K562 (cell line): ENCODE data around the gene SMAD3. TPM values are rescaled to one million over a fixed set of nuclear protein-coding genes. Genes with fewer than 3 reads are reported as not detected.

Experiments
- BCL6 ChIP-seq: fragments of 250-450 bp; sonication (Bioruptor Pico); IDR thresholded peaks from 2 replicates; pipeline ENCODE4 v1.4.0; 2020
- C11orf30 ChIP-seq: fragments of 450-650 bp; IDR thresholded peaks from 2 replicates; pipeline ENCODE4 v1.6.1; 2016; ENCODE audit warnings: low read depth, mild to moderate bottlenecking
- CBFA2T2 ChIP-seq: fragments of 450-650 bp; conservative IDR thresholded peaks from 2 replicates; pipeline ENCODE4 v1.6.1; 2017; ENCODE audit warnings: mild to moderate bottlenecking
- CTBP1 ChIP-seq: fragments of 450-650 bp; IDR thresholded peaks from 2 replicates; pipeline ENCODE4 v1.6.1; 2016; ENCODE audit warnings: borderline replicate concordance
- DMBX1 ChIP-seq: fragments of 250-450 bp; sonication (Bioruptor Pico); IDR thresholded peaks from 2 replicates; pipeline ENCODE4 v1.8.0; 2022; ENCODE audit warnings: inconsistent platforms, mild to moderate bottlenecking, moderate library complexity, borderline replicate concordance
- ILK ChIP-seq: fragments of 450-650 bp; IDR thresholded peaks from 2 replicates; pipeline ENCODE4 v1.6.1; 2016; ENCODE audit warnings: missing genetic modification characterization, low read depth, mild to moderate bottlenecking, missing compliant biosample characterization, moderate library complexity, borderline replicate concordance
- NCOA2 ChIP-seq, 2 experiments: fragments of 450-650 bp; IDR thresholded peaks; 2 replicates each; pipeline ENCODE4 v1.6.1; 2018; ENCODE audit warnings: mild to moderate bottlenecking in 2 of 2, moderate library complexity in 1 of 2; ENCODE audit not compliant: partially characterized antibody in 2 of 2
- PHF8 ChIP-seq: fragments of 200-600 bp; sonication (generic); IDR thresholded peaks from 2 replicates; pipeline ENCODE4 v1.6.1; 2012; ENCODE audit warnings: mixed run types, mild to moderate bottlenecking, inconsistent platforms, low read length, moderate library complexity, borderline replicate concordance
- SAP30 ChIP-seq: fragments of 200-600 bp; sonication (generic); IDR thresholded peaks from 2 replicates; pipeline ENCODE4 v1.6.1; 2012; ENCODE audit warnings: borderline replicate concordance, low read depth, mild to moderate bottlenecking, moderate library complexity, low read length, control low read depth, inconsistent platforms; ENCODE audit not compliant: insufficient read depth, poor library complexity, severe bottlenecking
- SRSF1 ChIP-seq: fragments of 200-400 bp; formaldehyde crosslinking; IDR thresholded peaks from 2 replicates; pipeline ENCODE4 v1.6.1; 2017; ENCODE audit warnings: mild to moderate bottlenecking, low read depth, low read length, moderate library complexity
- ZKSCAN3 ChIP-seq: fragments of 250-450 bp; sonication (Bioruptor Pico); IDR thresholded peaks from 2 replicates; pipeline ENCODE4 v1.4.0; 2020
- ZNF140 ChIP-seq: fragments of 250-450 bp; sonication (Bioruptor Pico); IDR thresholded peaks from 2 replicates; pipeline ENCODE4 v1.8.0; 2021; ENCODE audit warnings: moderate library complexity, mild to moderate bottlenecking, inconsistent platforms
- ZNF436 ChIP-seq: fragments of 250-450, 450-650 bp; sonication (Bioruptor Pico); formaldehyde crosslinking; IDR thresholded peaks from 2 replicates; pipeline ENCODE4 v1.7.0; 2020; ENCODE audit warnings: mild to moderate bottlenecking
- ZNF445 ChIP-seq: fragments of 250-450 bp; sonication (Bioruptor Pico); IDR thresholded peaks from 2 replicates; pipeline ENCODE4 v1.4.0; 2020; ENCODE audit warnings: low read depth, mild to moderate bottlenecking, moderate library complexity
- ZNF583 ChIP-seq: fragments of 250-450 bp; sonication (Bioruptor Pico); IDR thresholded peaks from 2 replicates; pipeline ENCODE4 v1.4.0; 2020
- polyA plus RNA-seq, 8 experiments: library from polyadenylated mRNA; depleted of rRNA in 4 of 8; stranded (reverse) in 5 of 8; unstranded in 3 of 8; fragments of >200 nt; fragmentation: Nextera tagmentation in 2 of 8; fragmentation: Illumina TruSeq in 1 of 8; extraction: Ambion mirVana in 2 of 8; extraction: Trizol in 1 of 8; gene quantifications; 2 replicates each; pipeline versions ENCODE4 v1.2.1 to v1.2.3, GENCODE V29; 2011 to 2014; ENCODE audit warnings: inconsistent platforms in 1 of 8, missing spikeins in 1 of 8
- total RNA-seq, 7 experiments: library from RNA; depleted of rRNA in 6 of 7; stranded (reverse); fragments of >200 nt in 6 of 7; fragmentation: Illumina TruSeq in 2 of 7; extraction: Trizol in 2 of 7; gene quantifications; 2 replicates each; pipeline versions ENCODE4 v1.2.1 to v1.2.3, GENCODE V29; 2011 to 2021; ENCODE audit warnings: low replicate concordance in 1 of 7
- TF ChIP-seq, protein P1 (sequence below): fragments of 450-650 bp; conservative IDR thresholded peaks from 2 replicates; pipeline ENCODE4 v1.6.1; 2016; ENCODE audit warnings: missing genetic modification characterization, low read depth, mild to moderate bottlenecking, control low read depth, missing compliant biosample characterization
- TF ChIP-seq, protein P2 (sequence below), 3 experiments: IDR thresholded peaks in 2 of 3; conservative IDR thresholded peaks in 1 of 3; 2 replicates each; pipeline ENCODE4 v1.5.1; 2011 to 2012; ENCODE audit warnings: low read length in 3 of 3, mild to moderate bottlenecking in 3 of 3, control low read depth in 2 of 3, improper control_type of control experiment in 1 of 3, inconsistent platforms in 1 of 3, low read depth in 1 of 3, mixed read lengths in 1 of 3, moderate library complexity in 1 of 3; ENCODE audit not compliant: insufficient read depth in 2 of 3
- TF ChIP-seq, protein P3 (sequence below): fragments of 250-450 bp; sonication (Bioruptor Pico); IDR thresholded peaks from 2 replicates; pipeline ENCODE4 v1.5.0; 2021; ENCODE audit warnings: mild to moderate bottlenecking, moderate library complexity

SMAD3 gene
- total and polyA plus RNA-seq, 9 of the 15 experiments (the other 6 are each of a cell fraction or from before 2014, with no cell fraction given) = 4.3 to 39.2 (median 11.1) TPM

DNA sequence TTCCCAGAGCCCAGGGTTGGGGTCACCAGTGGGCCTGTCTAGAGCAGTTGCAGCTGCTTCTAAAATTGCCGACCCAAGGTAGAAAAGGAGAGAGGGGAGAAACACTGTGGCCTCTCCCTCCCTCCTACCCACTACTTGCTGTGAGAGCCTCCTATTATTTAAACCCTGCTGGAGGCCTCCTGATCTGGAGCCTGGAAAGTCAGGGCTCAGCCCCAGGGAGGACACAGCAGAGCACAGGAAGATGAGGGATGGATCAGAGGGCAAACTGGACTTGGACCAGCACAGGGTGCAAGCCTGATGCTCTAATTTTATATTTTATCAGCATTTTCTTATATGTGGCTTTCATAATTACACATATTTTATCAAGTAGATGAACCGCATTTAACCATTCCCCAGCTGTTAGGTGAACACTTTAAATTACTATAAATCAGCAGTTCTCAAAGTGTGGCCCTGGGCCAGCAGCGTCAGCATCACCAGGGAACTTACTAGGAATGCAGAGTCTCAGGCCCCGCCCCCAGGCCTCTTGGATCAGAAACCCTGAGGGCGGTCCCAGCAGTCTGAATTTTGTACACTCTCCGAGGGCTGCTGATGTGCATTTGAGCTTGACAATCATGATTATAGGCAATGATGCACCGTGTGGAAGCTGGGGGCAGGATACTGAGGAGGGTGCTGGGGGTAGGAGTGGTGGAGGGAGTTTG, 26.7 kb downstream of the SMAD3 start (continued):
- TF ChIP-seq CTBP1 (no peak), ZNF140 (CRISPR knock-in tag) (no peak), SAP30 (no peak), BCL6 (CRISPR knock-in tag) (no peak), ZNF445 (CRISPR knock-in tag) (no peak), PHF8 (no peak), ZKSCAN3 (CRISPR knock-in tag) (no peak), ILK (tag) (no peak), SRSF1 (no peak), ZNF583 (CRISPR knock-in tag) (no peak), DMBX1 (no peak), C11orf30 (peak; percentile 40; the same call in 1 of the 2 replicates), NCOA2 (IDR thresholded peaks at IDR 0.05; ENCODE audit: partially characterized antibody in 2 of 2) (no peak), CBFA2T2 (no peak), ZNF436 (CRISPR knock-in tag) (no peak)
- TF ChIP-seq, protein P1, sequence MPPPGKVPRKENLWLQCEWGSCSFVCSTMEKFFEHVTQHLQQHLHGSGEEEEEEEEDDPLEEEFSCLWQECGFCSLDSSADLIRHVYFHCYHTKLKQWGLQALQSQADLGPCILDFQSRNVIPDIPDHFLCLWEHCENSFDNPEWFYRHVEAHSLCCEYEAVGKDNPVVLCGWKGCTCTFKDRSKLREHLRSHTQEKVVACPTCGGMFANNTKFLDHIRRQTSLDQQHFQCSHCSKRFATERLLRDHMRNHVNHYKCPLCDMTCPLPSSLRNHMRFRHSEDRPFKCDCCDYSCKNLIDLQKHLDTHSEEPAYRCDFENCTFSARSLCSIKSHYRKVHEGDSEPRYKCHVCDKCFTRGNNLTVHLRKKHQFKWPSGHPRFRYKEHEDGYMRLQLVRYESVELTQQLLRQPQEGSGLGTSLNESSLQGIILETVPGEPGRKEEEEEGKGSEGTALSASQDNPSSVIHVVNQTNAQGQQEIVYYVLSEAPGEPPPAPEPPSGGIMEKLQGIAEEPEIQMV (tag) = no peak
- TF ChIP-seq, protein P2, sequence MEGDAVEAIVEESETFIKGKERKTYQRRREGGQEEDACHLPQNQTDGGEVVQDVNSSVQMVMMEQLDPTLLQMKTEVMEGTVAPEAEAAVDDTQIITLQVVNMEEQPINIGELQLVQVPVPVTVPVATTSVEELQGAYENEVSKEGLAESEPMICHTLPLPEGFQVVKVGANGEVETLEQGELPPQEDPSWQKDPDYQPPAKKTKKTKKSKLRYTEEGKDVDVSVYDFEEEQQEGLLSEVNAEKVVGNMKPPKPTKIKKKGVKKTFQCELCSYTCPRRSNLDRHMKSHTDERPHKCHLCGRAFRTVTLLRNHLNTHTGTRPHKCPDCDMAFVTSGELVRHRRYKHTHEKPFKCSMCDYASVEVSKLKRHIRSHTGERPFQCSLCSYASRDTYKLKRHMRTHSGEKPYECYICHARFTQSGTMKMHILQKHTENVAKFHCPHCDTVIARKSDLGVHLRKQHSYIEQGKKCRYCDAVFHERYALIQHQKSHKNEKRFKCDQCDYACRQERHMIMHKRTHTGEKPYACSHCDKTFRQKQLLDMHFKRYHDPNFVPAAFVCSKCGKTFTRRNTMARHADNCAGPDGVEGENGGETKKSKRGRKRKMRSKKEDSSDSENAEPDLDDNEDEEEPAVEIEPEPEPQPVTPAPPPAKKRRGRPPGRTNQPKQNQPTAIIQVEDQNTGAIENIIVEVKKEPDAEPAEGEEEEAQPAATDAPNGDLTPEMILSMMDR (IDR thresholded peaks at IDR 0.05 in 2 of 3, conservative IDR thresholded peaks at IDR 0.05 in 1 of 3; ENCODE audit: insufficient read depth in 2 of 3, low read depth in 1 of 3, low read length in 3 of 3) = no peak
- TF ChIP-seq, protein P3, sequence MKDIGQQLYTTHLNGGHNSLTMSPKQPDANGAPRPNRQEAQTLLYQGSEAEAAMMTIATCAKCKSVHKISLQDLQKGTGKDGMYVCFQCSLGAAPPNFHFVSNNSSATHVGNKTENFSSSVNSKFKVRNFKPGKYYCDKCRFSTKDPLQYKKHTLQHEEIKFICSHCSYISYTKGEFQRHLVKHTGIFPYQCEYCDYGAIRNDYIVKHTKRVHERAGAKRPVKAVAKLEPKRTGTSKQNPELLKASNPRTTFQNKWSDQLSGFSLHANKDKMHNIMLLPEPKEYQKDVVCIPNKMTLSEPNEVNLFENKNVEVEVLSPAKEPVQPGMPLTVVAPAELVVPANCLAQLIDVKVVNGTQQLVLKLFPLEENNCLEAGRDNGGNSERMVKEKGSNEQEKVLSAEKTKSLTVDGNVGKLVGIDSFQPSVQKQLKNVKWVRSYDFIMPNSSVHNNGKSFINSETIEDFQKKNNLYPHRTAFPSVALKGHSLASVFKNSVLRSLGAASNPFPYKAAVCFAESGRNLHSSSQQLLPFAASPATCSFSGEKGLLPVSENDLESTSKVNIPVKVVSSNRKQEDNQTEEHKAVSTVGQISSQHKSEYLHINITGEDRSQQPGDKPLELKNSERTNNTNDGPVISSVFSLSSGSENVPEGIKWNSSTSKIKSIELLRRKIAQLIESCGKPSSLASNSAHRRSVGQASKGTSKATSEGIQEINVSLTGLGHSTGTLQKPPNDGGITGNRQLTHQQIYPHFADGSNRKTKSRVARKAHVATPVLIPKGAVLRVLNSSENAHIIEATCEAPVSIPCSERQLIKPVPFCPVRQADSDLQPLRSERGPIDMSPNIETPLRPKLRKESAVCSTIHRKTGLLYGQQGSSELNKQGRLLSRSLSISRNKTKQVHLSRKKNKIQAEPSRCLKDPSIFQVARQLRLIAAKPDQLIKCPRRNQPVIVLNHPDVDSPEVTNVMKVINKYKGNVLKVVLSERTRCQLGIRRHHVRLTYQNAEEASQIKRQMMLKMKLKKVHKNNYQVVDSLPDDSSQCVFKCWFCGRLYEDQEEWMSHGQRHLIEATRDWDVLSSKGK (CRISPR knock-in tag) = no peak
